ENCODE results near the gene CNR2. TPM values are rescaled to one million over a fixed set of nuclear protein-coding genes. Genes with fewer than 3 reads are reported as not detected.

The CNR2 gene
- total and polyA plus RNA-seq, 2 experiments from 2014 or later = not detected

DNA sequence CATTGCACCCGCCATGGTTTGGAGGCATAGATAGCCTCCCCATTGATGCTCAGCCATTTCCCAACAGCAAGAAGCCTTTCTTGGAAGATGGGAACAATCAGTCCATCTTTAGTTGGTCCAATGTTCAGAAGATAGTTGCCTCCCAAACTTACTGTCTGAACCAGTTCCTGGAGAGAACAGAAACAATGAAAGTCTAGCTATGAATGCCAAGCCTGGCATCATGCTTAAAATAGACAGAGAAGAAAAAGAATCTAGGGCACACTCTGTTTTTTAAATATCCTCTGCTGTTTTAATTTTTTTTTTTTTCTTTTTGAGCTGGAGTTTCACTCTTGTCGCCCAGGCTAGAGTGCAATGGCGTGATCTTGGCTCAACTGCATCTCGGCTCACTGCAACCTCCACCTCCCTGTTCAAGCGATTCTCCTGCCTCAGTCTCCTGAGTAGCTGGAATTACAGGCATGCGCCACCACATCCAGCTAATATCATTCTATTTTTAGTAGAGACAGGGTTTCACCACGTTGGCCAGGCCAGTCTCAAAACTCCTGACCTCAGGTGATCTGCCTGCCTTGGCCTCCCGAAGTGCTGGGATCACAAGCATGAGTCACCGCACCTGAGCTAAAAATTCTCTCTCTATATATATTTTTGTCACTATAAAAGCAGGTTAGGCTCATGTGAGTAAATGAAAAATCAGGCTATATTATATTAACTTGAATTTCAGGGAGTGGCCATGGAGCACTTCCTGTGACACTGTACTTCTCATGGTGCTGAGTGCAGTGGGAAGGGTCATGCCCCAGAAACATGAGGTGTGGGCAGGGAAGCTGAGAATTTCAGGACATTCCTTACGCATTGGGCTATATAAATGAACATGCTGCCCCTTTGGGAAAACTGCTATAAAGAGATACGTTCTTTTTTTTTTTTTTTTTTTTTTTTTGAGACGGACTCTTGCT lies 64.2 kb downstream of the CNR2 start:
- no peak overlapping the region for H3K27ac ChIP-seq (ENCODE audit: low read depth)
- no peak overlapping the region for H3K27ac Mint-ChIP-seq
- H3K4me1 Mint-ChIP-seq = no peaks in the 10 kb centered on the region
- H3K27me3 ChIP-seq (ENCODE audit: insufficient read depth) = no peaks in the 10 kb centered on the region
- ATAC-seq = no peak
- no peak overlapping the region for H3K4me2 ChIP-seq
- H3K9me3 Mint-ChIP-seq = peaks cover 28% of the 10 kb centered on the region
- no peak for TF ChIP-seq EZH2phosphoT487 (IDR thresholded peaks at IDR 0.05; ENCODE audit: unreplicated experiment)
- TF ChIP-seq ZNF331 (CRISPR knock-in tag; IDR thresholded peaks at IDR 0.05; ENCODE audit: low read depth) = no peak
- TF ChIP-seq, protein P1, sequence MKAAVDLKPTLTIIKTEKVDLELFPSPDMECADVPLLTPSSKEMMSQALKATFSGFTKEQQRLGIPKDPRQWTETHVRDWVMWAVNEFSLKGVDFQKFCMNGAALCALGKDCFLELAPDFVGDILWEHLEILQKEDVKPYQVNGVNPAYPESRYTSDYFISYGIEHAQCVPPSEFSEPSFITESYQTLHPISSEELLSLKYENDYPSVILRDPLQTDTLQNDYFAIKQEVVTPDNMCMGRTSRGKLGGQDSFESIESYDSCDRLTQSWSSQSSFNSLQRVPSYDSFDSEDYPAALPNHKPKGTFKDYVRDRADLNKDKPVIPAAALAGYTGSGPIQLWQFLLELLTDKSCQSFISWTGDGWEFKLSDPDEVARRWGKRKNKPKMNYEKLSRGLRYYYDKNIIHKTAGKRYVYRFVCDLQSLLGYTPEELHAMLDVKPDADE (IDR thresholded peaks at IDR 0.05) = no peak
- TF ChIP-seq EZH2 (IDR thresholded peaks at IDR 0.05; ENCODE audit: low read depth, unreplicated experiment) = no peak
- TF ChIP-seq JUNB (IDR thresholded peaks at IDR 0.05; ENCODE audit: unreplicated experiment) = no peak
- no peak for TF ChIP-seq CREB1 (CRISPR knock-in tag; IDR thresholded peaks at IDR 0.05; ENCODE audit: low read depth)
- TF ChIP-seq, protein P2, sequence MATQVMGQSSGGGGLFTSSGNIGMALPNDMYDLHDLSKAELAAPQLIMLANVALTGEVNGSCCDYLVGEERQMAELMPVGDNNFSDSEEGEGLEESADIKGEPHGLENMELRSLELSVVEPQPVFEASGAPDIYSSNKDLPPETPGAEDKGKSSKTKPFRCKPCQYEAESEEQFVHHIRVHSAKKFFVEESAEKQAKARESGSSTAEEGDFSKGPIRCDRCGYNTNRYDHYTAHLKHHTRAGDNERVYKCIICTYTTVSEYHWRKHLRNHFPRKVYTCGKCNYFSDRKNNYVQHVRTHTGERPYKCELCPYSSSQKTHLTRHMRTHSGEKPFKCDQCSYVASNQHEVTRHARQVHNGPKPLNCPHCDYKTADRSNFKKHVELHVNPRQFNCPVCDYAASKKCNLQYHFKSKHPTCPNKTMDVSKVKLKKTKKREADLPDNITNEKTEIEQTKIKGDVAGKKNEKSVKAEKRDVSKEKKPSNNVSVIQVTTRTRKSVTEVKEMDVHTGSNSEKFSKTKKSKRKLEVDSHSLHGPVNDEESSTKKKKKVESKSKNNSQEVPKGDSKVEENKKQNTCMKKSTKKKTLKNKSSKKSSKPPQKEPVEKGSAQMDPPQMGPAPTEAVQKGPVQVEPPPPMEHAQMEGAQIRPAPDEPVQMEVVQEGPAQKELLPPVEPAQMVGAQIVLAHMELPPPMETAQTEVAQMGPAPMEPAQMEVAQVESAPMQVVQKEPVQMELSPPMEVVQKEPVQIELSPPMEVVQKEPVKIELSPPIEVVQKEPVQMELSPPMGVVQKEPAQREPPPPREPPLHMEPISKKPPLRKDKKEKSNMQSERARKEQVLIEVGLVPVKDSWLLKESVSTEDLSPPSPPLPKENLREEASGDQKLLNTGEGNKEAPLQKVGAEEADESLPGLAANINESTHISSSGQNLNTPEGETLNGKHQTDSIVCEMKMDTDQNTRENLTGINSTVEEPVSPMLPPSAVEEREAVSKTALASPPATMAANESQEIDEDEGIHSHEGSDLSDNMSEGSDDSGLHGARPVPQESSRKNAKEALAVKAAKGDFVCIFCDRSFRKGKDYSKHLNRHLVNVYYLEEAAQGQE (IDR thresholded peaks at IDR 0.05; ENCODE audit: unreplicated experiment) = no peak
- no peak for TF ChIP-seq ZNF462 (CRISPR knock-in tag; IDR thresholded peaks at IDR 0.05)
- no peak for TF ChIP-seq ZNF114 (CRISPR knock-in tag; IDR thresholded peaks at IDR 0.05)
- TF ChIP-seq, protein P3, sequence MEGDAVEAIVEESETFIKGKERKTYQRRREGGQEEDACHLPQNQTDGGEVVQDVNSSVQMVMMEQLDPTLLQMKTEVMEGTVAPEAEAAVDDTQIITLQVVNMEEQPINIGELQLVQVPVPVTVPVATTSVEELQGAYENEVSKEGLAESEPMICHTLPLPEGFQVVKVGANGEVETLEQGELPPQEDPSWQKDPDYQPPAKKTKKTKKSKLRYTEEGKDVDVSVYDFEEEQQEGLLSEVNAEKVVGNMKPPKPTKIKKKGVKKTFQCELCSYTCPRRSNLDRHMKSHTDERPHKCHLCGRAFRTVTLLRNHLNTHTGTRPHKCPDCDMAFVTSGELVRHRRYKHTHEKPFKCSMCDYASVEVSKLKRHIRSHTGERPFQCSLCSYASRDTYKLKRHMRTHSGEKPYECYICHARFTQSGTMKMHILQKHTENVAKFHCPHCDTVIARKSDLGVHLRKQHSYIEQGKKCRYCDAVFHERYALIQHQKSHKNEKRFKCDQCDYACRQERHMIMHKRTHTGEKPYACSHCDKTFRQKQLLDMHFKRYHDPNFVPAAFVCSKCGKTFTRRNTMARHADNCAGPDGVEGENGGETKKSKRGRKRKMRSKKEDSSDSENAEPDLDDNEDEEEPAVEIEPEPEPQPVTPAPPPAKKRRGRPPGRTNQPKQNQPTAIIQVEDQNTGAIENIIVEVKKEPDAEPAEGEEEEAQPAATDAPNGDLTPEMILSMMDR (conservative IDR thresholded peaks at IDR 0.05; ENCODE audit: low read depth in 2 of 2) = no peak
- no peak for TF ChIP-seq POLR2AphosphoS5 (IDR thresholded peaks at IDR 0.05; ENCODE audit: low read depth)
- no peaks in the 10 kb centered on the region for H3F3A ChIP-seq (replicated peaks; ENCODE audit: low read depth)
- no peaks in the 10 kb centered on the region for H3K9me2 ChIP-seq (ENCODE audit: insufficient read depth)
- no peaks in the 10 kb centered on the region; the same call in 1 of the 2 replicates for H3K36me3 ChIP-seq (ENCODE audit: insufficient read depth)
- no peak overlapping the region for H3K4me3 Mint-ChIP-seq
- no peak overlapping the region for H2AFZ ChIP-seq
- no peaks in the 10 kb centered on the region for H3K4me1 ChIP-seq (ENCODE audit: insufficient read depth)
- H3K36me3 Mint-ChIP-seq (ENCODE audit: low read depth) = peaks cover 31% of the 10 kb centered on the region
- H3K79me2 ChIP-seq (replicated peaks; ENCODE audit: insufficient read depth) = no peaks in the 10 kb centered on the region
- no peak overlapping the region for H3K4me3 ChIP-seq
- no peaks in the 10 kb centered on the region for H4K20me1 ChIP-seq (replicated peaks; ENCODE audit: insufficient read depth)
- DNase-seq (ENCODE audit: low spot score) = no peak
- H3K27me3 Mint-ChIP-seq (ENCODE audit: insufficient read depth, low read depth, poor library complexity) = no peaks in the 10 kb centered on the region

All from GM23338 (cell line).